DOHH2 (cell line): Measurements from ENCODE around the gene MAP7D1.

Experiments used
- H3F3A ChIP-seq: fragments of 200-600 bp; sonication (generic), shearing (Covaris generic); 2 replicates; pipeline ENCODE4 v1.6.0; 2016; ENCODE audit warnings: antibody characterized with exemption, mild to moderate bottlenecking; ENCODE audit not compliant: control insufficient read depth, insufficient read depth
- H3K27ac ChIP-seq: fragments of 200-600 bp; sonication (generic); 2 replicates; pipeline ENCODE4 v1.5.1; 2014; ENCODE audit warnings: low read depth, mild to moderate bottlenecking, low read length, moderate library complexity
- H3K27me3 ChIP-seq: fragments of 200-600 bp; sonication (generic); 2 replicates; pipeline ENCODE4 v1.6.1; 2014; ENCODE audit warnings: mild to moderate bottlenecking, low read length, mixed read lengths; ENCODE audit not compliant: control insufficient read depth
- H3K36me3 ChIP-seq: fragments of 200-600 bp; sonication (generic); 2 replicates; pipeline ENCODE4 v1.6.1; 2014; ENCODE audit warnings: mild to moderate bottlenecking, low read length, moderate library complexity, mixed read lengths; ENCODE audit not compliant: control insufficient read depth
- H3K4me1 ChIP-seq: fragments of 200-600 bp; sonication (generic); 2 replicates; pipeline ENCODE4 v1.6.1; 2014; ENCODE audit warnings: mild to moderate bottlenecking, low read length, mixed read lengths; ENCODE audit not compliant: control insufficient read depth
- H3K4me2 ChIP-seq: fragments of 200-600 bp; sonication (generic); 2 replicates; pipeline ENCODE4 v1.6.0; 2014; ENCODE audit warnings: mild to moderate bottlenecking, low read length, moderate library complexity
- H3K4me3 ChIP-seq: fragments of 200-600 bp; sonication (generic); 2 replicates; pipeline ENCODE4 v1.5.1; 2014; ENCODE audit warnings: mild to moderate bottlenecking, low read length, mixed read lengths
- H3K79me2 ChIP-seq: fragments of 200-600 bp; sonication (generic); 2 replicates; pipeline ENCODE4 v1.6.1; 2014; ENCODE audit warnings: mild to moderate bottlenecking, low read length, mixed read lengths; ENCODE audit not compliant: control insufficient read depth
- H3K9me2 ChIP-seq: fragments of 200-600 bp; sonication (generic); replicated peaks from 2 replicates; pipeline ENCODE4 v1.6.1; 2014; ENCODE audit warnings: mild to moderate bottlenecking, low read length, mixed read lengths; ENCODE audit not compliant: control insufficient read depth
- H3K9me3 ChIP-seq: fragments of 200-600 bp; sonication (generic); 2 replicates; pipeline ENCODE4 v1.6.1; 2014; ENCODE audit warnings: antibody characterized with exemption, low read length, mixed read lengths; ENCODE audit not compliant: control insufficient read depth, insufficient read depth
- H4K20me1 ChIP-seq: fragments of 200-600 bp; sonication (generic); 2 replicates; pipeline ENCODE4 v1.6.0; 2014; ENCODE audit warnings: low read depth, mild to moderate bottlenecking, antibody characterized with exemption, low read length, moderate library complexity; ENCODE audit not compliant: control insufficient read depth, insufficient read depth
- CTCF ChIP-seq: fragments of 200-600 bp; sonication (generic); IDR thresholded peaks from one replicate; pipeline ENCODE4 v1.5.1; 2014; ENCODE audit warnings: antibody characterized with exemption, mild to moderate bottlenecking, low read depth, low read length; ENCODE audit not compliant: poor library complexity, severe bottlenecking
- EZH2phosphoT487 ChIP-seq: fragments of 200-600 bp; sonication (generic); IDR thresholded peaks from 2 replicates; pipeline ENCODE4 v1.6.1; 2017; ENCODE audit warnings: borderline replicate concordance, mild to moderate bottlenecking, antibody characterized with exemption, low read length, moderate library complexity, mixed read lengths

Gene MAP7D1

DNA sequence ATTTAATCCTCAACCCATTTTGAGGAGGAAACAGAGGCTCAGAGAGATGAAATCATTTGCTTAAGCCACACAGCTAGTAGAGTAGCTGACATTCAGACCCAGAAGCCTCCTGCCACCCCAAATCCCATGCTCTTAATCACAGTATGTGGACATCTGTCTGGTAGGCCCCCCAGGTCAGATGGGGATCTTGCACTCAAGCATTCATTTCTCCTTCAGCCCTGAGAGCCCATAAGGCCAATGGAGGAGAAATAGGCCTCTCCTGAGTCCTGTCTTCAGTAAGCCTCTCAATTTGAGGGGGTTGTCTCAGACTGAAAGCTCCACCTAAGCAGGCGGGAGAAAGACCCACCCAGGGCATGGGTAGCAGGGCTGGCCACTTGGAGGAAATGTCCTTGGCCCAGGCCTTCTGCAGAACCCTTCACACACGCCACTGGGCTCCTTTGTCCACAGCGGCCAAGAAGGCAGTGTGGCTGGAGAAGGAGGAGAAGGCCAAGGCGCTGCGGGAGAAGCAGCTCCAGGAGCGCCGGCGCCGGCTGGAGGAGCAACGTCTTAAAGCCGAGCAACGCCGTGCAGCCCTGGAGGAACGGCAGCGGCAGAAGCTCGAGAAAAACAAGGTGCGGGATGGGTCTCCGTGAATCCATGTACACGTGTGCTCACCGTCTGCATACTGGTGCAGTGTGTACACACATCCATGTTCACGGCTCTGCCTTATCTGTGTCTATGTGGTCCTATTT is 16.2 kb downstream of the MAP7D1 start:
- no peak overlapping the region for H3K4me2 ChIP-seq
- H3K27me3 ChIP-seq = no peaks in the 10 kb centered on the region
- H4K20me1 ChIP-seq = peaks cover 4% of the 10 kb centered on the region; the same call in 1 of the 2 replicates
- H3F3A ChIP-seq = no peaks in the 10 kb centered on the region
- no peak overlapping the region for H3K27ac ChIP-seq
- H3K9me2 ChIP-seq = no peaks in the 10 kb centered on the region
- H3K4me1 ChIP-seq = peaks cover 8% of the 10 kb centered on the region
- TF ChIP-seq CTCF (no peak), EZH2phosphoT487 (no peak)
- no peak overlapping the region for H3K4me3 ChIP-seq
- H3K9me3 ChIP-seq = no peaks in the 10 kb centered on the region
- H3K79me2 ChIP-seq = peaks cover 29% of the 10 kb centered on the region
- peaks cover 69% of the 10 kb centered on the region for H3K36me3 ChIP-seq

DNA sequence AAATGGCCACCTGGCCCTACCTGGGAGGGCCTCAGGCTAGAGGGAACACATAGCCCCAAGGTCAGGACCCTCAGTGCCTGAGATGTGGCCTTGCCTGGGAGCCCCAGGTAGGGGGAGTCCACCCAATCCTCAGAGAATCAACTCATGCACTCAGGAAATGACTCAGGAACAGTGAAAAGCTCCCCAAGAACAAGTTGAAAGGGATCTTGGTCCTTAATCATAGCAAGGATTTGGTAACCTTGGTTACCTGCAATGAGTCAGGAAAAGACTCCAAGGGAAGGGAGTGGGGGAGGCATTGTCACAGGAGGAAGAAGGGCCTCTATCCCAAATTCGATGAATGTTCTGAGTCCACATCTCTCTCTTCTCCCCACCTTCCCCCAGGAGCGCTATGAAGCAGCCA is 17.0 kb downstream of the MAP7D1 start:
- H4K20me1 ChIP-seq = peaks cover 4% of the 10 kb centered on the region; the same call in 1 of the 2 replicates
- no peak overlapping the region for H3K27ac ChIP-seq
- no peaks in the 10 kb centered on the region for H3K27me3 ChIP-seq
- peaks cover 21% of the 10 kb centered on the region for H3K79me2 ChIP-seq
- no peaks in the 10 kb centered on the region for H3K9me2 ChIP-seq
- H3F3A ChIP-seq = no peaks in the 10 kb centered on the region
- H3K9me3 ChIP-seq = no peaks in the 10 kb centered on the region
- TF ChIP-seq EZH2phosphoT487 = no peak
- TF ChIP-seq CTCF = no peak
- peaks cover 8% of the 10 kb centered on the region for H3K4me1 ChIP-seq
- no peak overlapping the region for H3K4me2 ChIP-seq
- no peak overlapping the region for H3K4me3 ChIP-seq
- peaks cover 70% of the 10 kb centered on the region for H3K36me3 ChIP-seq

DNA sequence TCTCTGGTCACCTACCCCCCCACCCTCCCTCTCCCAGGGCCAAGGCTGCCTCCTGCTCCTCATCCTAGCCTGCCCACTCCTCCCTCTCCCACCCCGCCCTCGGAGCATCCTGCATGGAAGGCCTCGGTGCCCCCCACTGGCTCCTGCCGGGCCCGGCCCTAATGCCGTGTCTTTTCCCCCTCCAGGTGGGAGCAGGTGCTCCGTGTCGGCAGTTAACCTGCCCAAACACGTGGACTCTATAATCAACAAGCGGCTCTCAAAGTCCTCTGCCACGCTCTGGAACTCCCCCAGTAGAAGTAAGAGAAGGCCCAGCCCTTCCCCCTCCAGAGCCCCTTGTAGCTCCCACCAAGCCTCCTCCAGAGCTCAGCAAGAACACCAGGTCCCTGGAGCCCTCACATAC is 18.8 kb downstream of the MAP7D1 start:
- no peak for TF ChIP-seq CTCF
- no peaks in the 10 kb centered on the region for H3K9me2 ChIP-seq
- no peaks in the 10 kb centered on the region for H3K27me3 ChIP-seq
- peaks cover 8% of the 10 kb centered on the region for H3K4me1 ChIP-seq
- no peak overlapping the region for H3K27ac ChIP-seq
- no peak overlapping the region for H3K4me2 ChIP-seq
- H3K36me3 ChIP-seq = peaks cover 86% of the 10 kb centered on the region
- no peaks in the 10 kb centered on the region for H3K9me3 ChIP-seq
- H3F3A ChIP-seq = no peaks in the 10 kb centered on the region
- H4K20me1 ChIP-seq = peaks cover 4% of the 10 kb centered on the region; the same call in 1 of the 2 replicates
- H3K4me3 ChIP-seq = no peak overlapping the region
- H3K79me2 ChIP-seq = peaks cover 8% of the 10 kb centered on the region
